ENCODE results near the gene CHST11.

CHST11 gene

DNA sequence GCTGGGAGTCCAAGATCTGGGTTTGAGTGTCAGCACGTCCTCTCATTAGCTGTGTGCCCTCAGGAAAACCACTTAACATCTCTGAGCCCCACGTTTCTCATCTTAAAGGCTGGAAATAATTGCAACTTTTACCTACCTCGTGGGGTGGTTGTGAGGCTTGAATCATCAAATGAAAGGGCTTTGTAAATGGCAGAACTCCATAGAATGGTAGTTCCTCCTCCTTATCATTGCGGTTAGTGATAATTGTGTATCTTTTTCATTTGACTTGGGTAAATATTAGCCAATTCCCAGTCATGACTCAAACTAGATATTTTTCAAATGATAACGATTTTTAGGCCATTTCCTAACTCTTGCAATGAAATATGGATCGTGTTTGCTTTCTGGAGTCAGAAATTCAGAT is 205.5 kb downstream of the CHST11 start:
- no peak for DNase-seq

DNA sequence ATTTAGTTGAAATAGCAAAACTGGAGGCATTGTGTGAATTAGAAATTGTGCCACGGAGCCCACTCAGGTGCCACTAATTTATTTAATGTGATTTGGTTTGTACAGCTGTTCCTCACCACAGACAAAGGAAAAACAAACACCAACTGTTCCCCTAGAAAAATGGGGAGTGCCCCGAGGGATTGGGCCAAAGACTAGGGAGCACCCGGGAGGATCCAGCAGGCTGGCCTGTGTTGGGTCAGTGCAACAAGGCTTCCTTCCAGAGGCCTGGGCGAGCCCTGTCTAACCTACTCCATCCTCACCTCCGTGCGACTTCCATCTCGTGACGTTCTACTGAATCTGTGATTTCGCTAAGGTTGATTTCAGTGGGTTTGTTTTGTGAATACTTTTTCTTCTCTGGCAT is 206.2 kb downstream of the CHST11 start:
- no peak for DNase-seq

DNA sequence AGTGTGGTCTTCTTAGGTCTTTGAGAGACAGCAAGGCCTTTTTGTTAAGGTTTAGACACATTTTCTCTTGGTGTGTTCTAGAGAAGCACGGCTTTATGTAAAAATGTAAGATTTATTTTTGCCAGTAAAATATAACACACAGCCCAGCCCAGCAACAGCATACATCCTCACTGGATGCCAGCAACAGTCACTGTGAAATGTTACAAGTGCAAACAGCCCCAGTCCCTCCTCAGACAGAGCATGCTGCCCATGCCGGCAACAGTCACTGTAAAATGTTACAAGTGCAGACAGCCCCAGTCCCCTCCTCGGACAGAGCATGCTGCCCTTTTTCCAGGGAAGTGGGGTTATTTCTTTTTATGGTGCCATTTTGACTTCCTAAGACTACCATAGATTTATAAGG is 207.6 kb downstream of the CHST11 start:
- DNase-seq: no peak

DNA sequence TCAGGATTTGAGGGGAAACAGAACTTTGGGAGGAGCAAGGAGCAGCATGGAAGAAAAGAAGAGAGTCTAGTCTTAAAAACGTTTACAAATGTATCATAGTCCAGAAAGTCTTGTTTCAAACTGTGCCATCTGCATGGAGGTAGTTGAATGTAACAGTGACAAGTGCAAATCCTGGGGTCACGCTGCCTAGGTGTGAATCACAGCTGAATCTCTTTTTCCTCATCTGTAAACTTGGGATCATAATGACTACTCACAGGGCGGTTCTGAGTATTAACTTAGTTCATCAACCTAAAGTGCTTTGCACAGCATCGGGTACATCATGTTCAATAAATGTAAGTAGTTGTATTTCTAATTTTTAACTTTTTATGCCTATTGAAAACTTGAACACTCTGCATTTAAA is 208.5 kb downstream of the CHST11 start:
- DNase-seq: no peak

DNA sequence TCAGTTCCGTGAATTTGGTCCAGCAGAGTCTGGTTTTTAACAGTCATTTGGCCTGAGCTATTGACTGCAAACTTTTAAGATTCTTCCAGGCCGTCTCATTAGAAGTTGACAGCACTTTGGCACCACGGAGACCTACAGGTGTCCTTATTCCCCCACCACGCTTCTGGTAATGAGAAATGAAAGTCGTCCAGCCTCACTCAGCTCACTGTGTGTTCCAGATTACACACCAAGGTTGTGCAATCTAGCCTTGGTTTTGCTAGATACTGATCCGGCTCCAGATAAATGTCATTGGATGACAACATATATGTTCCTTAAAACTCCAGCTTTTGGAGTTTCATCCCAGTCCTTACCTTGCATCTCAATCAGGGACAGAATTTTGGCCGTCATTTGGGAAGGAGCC is 210.4 kb downstream of the CHST11 start:
- DNase-seq: no peak

DNA sequence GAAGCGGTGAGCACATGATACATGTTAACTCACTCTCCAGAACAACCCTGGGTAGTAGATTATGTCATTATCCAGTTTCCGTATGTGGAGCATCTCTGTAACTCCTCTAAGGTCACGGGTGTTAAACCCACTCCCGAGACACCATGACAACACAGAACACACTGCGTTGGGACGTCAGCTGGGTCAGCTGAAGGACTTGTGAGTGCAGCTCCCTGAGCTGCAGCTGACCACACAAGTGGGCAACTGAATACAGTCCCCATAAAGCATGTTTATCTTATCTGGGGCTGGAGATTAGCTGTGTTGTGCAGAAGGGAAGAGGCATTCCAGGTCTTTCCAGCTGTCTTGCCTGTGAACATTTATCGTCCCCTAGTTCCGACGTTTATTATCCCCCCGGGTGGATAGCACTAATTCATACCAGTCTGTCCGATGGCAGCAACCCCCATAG is 211.5 kb downstream of the CHST11 start:
- DNase-seq: no peak

DNA sequence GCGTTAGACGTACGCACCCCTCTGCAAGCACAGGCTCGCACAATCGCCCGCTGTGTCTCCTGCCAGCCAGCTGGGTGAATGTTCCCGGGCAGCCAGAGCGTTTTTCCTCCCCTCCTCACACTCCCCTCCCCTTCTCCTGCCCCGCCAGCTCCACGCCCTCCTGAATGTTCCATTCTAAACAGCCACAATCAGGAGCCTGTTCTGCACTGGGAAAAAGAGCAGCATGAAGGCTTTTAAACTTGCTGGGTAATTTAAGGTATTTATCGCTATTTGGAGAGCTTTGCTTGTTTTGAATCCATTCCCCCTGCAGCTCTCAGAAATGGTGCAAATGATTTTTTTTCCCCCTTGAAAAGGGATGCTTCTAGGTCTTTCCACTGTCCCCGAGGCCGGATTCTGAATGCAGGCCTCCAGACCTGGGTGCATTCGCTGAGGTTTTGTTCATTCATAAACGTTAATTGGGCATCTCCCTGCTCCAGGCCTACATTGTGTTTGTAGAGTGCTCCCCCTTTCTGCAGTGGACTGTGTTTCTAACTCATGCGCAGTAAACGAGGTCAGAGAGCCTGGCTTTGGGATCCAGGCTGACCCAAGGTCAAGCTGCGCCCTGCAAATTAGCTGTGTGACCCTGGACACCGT is 212.5 kb downstream of the CHST11 start:
- peak; percentile 36 to 73 for DNase-seq

DNA sequence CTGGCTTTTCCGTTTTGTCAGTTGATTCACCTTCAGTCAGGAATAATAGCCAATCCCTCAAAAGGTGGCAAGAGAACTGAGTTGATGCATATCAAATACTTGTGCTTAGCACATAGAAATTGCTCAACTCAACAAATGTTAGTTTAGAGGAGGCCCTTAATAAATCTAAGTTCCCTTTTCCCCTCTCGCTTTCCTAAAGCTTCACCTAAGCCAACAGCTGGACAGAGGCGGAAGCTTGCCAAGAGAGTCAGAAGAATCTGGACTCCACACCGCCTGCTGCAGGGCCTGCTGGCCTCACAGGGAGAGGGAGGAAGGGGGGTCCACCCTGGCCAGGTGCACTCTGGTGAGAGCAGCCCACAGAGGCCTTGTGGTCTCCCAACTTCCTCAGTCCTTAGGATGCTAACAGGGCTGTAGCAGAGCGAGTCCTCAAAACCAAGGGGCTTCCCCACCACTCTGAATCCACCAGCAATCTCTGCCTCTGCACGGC is 213.1 kb downstream of the CHST11 start:
- no peak for DNase-seq

DNA sequence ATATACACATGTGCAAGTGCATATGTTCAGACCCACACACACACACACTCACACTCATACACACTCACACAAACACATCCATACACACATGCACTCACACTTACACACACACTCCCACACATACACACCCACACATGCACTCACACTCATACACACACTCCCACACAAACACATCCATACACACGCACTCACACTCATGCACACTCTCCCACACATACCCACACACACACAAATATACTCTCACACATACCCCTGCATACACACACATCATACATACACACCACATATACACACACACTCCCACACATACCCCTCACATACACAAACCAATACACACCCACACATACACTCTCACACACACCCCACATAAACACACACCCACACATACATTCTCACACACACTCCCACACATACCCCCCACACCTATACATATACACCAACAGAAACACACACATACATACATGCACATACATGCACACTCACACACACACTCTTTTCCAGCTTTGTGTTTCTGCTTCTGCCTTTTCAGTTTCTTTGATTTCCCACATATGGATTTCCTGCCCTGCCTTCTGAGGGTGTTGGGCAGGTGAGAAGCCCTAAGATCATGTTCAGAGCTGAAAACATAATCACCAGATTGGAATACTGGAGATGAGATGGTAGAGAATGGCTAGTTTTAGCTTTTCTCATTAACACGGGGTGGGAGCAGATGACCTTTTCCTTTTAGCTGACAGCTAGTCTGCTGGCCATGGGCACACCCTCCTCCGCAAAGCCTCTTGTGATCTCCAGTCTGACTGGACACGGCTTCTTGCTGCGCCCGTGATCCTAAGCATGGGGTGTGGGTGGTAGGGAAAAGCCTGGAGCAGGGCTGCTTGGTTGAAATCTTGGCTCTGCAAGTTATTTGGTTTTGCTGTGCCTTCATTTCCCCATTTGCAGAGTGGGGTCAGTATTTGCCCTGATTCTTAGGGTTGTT is 214.0 kb downstream of the CHST11 start:
- no peak for DNase-seq

DNA sequence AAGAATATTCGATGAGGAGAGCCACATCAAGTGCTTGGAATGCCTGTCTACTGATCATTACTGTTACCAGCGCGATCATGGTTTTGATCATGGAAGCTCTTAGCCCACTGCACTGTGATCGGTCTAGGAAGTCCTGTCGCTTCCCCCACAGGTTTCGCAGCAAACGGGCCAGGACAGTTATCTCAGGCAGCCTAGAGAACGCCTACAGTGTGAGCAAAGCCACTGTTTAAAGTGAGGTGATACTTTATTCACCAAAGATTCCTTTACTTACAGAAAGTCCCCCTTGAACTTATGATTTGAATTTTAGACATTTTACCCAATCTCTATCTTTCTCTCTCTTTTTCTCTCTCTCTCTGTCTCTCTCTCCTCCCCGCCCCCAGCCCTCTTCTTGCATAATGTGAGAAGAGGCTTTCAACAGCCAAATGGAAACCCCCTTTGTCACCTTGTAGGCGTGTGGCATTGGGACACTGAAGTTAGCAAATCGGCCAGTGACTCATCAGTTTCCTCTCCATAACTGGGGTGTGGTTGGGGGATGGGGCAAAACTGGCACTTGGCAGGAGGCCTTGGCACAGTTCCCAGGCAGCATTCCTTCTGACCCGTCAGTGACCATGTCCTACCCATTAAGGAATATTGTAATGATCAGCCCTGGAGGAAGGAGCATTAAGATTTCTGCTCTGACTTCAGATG is 214.8 kb downstream of the CHST11 start:
- no peak for DNase-seq

DNA sequence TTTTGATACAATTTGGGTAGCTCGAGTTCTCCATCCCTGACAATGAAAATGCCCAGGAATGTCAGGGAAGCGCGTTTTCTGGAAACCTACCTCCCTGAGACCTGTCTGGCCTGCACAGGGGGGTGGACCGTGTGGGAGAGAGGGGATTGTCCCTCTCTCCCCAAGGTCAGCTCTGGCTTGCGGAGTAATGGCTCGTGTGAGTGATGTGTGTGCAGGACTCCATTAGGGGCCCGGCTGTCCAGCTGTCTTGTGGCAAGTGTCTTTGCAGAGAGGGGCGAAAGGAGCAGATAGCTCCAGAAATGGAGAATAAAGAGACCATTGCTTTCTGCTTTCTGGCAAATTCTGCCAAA is 215.3 kb downstream of the CHST11 start:
- DNase-seq: no peak

DNA sequence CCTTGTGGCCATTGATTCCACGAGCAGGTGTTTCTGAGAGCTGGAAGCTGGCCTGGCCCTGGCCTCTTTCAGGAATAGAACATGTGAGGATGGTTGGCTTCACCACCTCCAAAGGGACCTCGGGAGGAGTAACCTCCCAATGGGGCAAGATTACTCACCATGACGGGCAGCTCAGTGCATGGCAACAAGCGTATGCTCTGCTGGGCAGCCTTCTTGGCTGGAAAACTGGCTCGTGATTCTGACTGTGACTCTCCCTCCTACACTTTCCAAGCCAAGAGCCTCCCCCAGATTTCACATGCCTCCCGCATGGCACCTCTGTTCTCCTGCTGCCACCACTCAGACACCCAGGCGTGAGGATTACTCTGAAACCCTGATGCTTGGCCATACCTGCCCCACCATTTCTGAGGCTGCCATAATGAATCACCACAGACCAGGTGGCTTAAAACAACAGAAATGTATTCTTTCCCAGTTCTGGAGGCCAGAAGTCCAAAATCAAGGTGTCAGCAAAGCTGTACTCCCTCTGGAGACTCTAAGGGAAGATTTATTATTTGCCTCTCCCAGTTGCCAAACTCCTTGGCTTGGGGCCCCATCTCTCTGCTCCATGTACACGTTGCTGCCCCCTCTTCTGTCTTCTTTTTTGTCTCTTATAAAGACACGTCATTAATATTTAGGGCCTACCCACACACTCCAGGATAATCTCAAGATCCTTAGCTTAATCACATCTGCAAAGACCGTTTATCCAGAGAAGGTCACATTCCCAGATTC is 215.9 kb downstream of the CHST11 start:
- no peak for DNase-seq

DNA sequence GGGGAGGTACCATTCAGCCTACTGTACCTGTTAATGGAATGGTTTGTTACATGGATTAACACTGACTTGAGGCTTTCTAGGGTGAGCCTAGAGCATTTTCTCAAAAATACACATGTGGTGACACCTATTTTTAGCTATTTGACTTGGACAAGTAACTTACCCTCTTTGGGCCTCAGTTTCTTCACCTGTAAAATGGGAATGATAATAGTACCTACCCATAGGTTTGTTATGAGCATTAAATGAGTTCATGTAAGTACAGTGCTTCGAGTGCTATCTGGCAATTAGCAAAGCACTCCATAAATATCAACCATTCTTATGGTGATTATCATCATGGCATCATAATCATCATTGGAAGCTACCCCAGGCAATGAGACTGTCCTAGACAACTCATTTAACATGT is 216.5 kb downstream of the CHST11 start:
- no peak for DNase-seq

DNA sequence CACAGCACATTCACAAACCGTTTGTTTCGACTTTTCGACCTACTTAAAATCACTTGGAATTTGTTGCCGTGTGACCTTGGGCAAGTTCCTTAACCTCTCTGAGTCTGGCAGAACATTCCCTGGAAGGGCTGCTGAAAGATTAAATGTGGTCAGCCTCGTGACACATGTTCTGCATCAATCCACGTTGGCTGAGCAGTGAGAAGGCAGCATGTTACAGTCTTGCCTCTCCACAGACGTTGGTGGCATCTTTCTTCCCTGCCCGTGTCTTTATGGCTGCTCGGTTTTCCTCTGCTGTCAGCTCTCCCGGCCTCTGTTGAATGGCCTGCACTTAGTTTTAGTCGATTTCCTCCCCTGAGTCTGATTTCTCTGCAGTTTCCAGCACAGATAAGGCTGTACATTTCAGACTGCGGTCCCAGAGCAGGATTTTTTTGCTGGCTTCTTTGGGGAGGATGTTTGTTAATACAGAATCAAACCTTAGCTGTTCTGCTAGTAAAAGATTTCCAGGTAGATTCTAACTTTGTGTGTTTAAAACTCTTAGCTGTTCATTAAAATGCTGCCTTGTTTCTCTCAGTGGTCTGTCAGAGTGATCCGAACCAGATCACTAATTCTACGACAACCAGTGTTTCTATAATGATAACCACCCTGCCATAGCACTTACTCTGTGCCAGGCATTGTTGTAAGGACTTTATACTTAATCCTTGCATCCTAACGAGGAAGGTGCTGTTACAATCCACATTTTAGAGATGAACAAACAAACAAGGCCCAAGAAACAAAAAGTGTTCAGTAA is 217.1 kb downstream of the CHST11 start:
- no peak for DNase-seq

DNA sequence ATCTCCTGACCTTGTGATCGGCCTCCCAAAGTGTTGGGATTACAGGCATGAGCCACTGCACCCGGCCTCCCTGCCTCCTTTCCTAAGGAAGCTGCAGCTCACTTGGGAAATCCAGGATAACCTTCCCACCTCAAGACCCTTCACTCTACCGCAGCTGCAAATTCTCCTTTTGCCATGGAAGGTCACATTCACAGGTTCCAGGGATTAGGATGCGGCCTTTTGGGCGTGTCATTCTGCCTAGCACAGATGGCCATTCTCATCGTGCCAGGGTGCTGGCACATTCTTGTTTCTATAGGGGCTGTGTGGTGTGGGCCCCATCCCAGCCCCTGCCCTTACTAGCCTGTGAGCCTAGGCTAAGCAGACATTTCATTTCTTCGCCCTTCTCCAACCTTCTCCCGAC is 219.9 kb downstream of the CHST11 start:
- DNase-seq: no peak

DNA sequence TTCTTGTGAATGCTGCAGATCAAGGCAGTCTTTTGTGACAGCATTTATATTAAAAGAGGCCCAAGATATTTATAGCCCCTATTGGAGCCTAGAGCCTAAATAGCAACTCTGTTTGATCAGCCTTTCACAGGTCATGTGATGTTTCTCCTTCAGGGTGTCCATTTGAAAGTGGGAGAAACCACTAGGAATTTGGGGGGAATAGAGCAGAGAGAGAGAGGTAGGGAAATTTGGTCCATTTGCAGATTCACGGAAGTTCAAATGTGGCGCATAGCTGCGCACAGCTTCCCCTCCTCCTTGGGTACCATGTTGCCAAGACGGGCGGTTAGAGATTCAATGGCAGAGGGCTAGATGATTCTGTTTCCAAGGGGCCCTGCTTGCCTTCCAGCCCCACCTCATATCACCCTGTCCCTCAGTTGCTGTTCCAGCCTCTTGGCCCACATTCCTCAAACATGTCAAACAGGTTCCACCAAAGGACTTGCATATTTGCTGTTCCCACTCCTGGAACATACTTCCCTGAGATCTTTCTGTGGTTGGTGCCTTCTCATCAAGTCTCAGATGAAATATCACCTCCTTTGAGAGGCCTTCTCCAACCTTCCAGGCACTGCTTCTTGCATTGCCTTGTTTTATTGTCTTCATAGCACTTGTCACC is 220.8 kb downstream of the CHST11 start:
- DNase-seq: peak in 1 of 2 experiments; percentile 5

DNA sequence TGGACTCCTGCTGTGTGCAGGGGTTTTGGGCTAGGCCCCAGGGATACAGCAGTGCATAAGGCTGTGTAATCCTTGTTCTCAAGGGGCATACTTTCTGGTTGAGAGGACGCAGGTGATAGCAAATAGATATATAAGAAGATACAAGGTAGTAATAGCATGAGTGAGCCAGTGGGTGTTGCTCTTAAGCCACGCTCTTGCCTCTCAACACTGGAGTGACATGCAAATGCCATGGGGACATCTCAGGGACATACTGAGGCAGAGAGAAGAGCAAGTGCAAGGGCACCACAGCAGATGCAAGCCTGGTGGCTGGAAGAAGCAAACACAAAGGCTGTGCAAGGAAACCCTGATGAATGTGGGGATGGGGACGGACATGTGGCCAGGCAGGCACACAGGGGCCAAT is 223.3 kb downstream of the CHST11 start:
- DNase-seq: peak; percentile 26 to 73

DNA sequence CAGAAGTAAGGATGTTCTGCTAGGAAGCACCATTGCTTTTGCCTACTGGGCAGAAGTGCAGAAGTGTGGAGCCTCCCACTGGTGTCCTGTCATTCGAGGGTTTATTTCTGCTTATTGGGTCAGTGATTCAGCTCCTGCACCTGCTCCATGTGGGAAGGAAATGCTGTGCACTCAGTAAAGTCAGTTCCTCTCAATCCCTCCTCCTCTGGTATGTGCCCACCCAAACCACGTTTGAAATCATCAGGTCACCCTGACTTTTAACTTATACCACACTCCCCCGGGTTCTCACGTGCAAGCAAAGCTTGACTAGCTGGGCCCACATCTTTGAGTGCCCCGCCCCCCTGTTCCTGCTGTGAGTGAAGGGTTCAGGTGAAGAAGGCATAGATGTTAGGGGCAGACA is 223.7 kb downstream of the CHST11 start:
- DNase-seq: no peak

DNA sequence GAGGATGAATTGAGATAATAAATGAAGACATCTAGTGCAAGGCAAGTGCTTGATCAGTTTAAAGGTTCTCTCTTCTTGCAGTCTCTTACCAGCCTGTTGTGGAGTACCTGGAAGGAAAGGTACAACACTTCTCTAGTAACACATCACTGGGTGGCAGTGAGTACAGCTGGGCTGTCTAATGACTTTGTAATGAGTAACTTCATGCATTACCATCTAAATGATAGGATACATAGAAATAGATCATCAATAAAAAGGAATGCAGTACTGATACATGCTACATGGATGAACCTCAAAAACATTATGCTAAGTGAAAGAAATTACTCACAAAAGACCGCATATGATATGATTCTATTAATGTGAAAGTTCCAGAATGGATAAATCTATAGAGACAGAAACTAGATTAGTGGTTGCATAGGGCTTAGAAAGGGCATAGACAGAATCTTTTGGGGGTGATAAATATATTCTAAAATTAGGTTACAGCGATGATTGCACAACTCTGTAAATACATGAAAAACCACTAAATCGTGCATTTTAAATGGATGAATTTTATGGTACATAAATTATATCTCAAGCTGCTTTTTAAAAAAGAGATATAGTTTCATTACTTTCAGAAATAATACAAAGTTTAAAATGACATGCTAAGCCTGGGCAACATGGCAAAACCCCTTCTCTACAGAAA is 224.4 kb downstream of the CHST11 start:
- DNase-seq: no peak

DNA sequence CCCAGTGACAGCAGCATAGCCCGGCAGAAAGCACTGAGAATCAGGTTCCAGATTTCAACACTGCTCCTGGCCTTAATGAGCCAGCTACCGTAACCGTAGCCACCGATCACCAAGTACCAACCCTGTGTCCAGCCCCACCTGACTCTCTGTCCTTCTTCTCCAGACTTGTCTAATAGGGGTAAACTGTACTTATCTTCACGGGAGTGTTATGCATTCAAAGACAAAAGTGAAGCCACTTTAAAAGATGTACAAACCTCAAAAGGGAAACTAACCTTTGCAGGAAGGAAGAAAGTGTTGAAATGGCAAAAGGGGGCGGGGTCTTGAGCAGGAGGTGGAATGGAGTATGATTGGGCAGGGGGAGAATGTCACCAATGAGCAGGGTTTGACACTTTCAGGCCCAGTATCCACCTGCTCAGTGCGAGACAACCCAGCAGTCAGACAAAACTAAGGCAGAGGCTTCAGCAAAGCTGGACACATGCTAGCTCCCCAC is 226.1 kb downstream of the CHST11 start:
- DNase-seq: no peak
